SK-N-DZ (cell line): ENCODE results near the gene CCN2.

ENCODE experiments used
- DNase-seq: peaks from one replicate; pipeline ENCODE4 v3.0.0-alpha.2; 2015; ENCODE audit warnings: low spot score

CCN2 gene

DNA sequence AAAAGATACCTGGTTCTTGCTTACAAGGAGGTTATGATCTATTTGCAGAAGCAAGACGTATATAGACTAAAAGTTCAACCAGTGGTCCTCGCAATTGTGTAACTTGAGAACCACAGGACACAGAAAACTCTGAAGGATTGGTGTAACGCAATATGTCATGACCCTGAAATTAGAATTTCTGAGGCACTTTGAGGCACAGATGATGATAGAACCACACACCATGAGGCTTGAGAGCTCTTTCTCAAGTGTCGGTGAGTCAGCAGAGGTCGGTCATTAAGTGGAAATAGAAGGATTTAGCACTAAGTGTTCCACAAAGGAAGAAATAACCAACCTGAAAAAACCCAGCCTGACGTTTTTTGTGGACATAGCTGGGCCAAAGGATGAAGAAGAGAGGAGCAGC lies 15.3 kb upstream of the CCN2 start:
- DNase-seq, result no peak

GRCh38 chr6:131963063-131963462 lies 11.9 kb upstream of the CCN2 start:
- no peak for DNase-seq

GRCh38 chr6:131960371-131961133 lies 9.4 kb upstream of the CCN2 start:
- no peak for DNase-seq

DNA sequence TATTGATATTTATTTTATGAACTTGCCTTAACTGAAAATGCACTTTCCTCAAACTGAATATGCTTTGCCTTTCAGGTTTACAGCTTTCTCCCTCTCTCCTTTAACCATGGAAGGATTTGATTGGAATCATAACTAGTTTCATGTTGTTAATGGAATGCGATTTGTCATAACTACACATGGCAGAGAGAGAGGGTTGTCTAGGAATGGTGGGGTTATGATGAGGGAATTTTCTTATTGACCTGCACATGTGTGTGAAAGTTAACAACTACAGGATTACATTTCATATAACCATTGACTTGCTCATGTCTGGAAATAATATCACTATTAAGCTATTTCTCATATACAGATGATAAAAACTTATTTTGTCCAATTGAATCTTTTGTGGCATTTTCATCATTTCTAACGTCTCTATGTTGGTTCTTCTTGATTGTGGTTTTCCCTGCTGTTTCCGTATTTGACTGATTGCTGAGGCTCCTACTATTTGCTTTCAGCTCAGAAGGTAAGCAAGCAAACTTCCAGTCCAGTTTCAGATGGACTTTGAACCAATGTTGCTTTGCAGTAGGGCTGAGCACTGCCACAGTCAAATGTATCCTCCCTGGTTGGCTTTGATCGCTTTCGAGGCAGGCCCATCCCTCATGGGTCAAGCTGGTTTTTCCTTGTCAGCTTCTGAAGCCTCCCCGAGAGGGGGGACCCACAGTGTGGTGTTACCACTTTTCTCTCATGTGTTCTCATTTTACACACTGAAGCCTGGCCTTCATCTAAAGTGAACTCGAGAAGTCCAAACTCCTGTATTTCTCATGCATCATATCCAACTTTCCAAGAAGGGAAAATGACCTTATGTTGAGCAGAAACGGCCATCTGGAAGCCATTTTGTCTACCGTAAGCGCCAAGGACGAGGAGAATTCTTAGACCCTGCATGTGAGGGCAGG lies 7.6 kb upstream of the CCN2 start:
- no peak for DNase-seq

GRCh38 chr6:131958095-131958494 lies 6.9 kb upstream of the CCN2 start:
- DNase-seq, result no peak

DNA sequence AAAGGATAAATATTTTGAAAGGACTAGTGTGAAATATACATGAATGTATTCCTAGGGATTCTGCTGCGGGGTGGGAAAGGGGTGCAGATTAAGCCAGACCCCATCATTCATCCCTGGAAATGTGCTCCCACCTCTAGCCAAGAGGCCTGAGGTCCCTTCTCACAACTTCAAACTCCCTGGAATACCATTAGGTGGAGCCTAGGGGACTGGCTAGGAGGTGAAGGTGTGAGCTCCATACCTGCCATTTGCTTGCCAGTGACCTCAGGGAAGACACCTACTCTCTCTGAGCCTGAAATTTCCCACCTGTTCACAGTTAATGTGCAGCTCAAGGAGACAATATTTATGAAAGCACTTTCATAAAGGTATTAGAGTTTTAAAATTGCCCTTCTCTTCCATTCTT lies 4.7 kb upstream of the CCN2 start:
- DNase-seq, result no peak

- DNase-seq, result no peak
These were observed 4.0 kb upstream of the CCN2 start for GRCh38 chr6:131955192-131955591.

GRCh38 chr6:131954775-131955107 lies 3.6 kb upstream of the CCN2 start:
- no peak for DNase-seq

- DNase-seq, result no peak
These were observed 3.0 kb upstream of the CCN2 start for GRCh38 chr6:131954059-131954774.

DNA sequence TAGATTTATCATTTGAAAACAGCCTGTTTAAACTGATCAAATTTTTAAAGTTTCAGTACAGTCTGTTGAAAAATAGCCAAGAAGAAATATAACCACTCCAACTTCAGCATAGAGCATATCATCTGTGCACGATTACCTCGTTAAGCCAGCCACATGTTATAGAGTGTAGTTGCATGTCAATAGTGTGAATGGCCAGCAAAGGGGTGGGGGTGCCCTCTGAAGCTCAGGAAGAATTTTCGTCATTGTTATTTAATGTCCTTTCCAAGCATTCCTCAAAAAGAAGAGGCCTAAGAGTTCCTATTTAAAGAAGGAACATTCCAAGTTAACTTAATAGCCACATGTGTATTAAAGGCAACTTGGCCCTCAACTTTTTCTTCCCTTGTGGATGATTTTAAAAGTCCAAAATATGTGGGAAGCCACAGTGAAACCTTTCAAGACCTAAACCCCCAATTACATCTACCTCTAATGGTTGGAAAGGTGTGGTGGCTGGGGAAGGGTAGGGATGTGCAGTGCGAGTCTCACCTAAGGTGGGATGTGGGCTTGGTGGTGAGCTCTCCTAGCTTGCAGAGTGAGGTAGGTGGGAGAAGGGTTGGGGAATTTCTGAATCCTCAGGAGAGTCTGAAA lies 1.8 kb upstream of the CCN2 start:
- no peak for DNase-seq

DNA sequence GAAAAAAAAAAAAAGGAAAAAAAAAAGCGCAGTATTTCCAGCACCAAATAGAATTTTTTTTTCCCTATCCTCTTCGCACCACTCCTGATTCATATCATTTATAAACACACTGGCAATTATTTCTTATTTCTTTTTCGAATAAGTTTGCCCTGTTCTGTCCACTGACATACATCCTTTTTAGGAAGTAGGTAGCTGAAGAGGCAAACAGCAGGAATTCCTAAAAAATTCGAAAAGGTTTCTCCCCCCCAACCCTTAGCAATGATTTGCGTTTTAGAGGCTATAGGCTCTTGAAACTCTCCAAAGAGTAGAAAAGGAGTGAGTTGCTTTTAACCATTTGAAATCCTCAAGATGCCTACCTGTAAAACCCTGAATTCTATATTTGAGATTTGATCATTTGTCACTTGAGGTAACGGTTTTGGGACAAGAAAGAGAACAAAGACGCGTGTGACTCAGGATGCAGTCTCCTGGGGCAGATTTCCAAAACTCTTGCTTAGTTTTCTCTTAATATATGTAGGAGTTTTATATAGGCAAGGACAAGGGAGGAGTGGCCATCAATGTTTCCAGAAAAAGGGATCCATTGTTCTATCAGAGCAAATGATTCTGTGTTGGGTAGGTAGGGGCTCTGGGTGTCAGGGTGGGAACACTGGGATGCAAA lies 531 bp upstream of the CCN2 start:
- DNase-seq, result no peak

- DNase-seq, result peak; percentile 42
These were observed 1.0 kb downstream of the CCN2 start for GRCh38 chr6:131949909-131950766.

- DNase-seq, result no peak
These were observed 1.6 kb downstream of the CCN2 start for GRCh38 chr6:131949620-131949908.

DNA sequence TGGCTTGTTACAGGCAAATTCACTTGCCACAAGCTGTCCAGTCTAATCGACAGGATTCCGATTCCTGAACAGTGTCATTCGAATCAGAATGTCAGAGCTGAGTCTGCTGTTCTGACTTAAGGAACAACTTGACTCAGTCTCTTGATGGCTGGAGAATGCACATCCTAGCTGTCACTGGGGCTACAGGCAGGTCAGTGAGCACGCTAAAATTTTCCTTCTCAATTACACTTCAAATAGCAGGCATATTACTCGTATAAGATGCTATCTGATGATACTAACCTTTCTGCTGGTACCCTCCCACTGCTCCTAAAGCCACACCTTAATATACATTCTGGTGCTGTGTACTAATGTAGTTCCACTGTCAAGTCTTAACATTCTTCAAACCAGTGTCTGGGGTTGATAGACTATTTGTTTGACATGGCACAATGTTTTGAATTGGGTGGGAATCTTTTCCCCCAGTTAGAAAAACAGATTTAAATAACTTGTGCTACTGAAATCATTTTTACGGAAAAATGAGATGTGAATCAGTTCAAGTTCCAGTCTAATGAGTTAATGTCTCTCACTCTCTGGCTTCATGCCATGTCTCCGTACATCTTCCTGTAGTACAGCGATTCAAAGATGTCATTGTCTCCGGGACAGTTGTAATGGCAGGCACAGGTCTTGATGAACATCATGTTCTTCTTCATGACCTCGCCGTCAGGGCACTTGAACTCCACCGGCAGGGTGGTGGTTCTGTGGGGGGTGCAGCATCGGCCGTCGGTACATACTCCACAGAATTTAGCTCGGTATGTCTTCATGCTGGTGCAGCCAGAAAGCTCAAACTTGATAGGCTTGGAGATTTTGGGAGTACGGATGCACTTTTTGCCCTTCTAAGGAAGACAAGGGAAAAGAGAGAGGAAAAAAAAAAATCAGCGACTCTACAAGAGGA lies 2.2 kb downstream of the CCN2 start:
- DNase-seq, result no peak

- DNase-seq, result no peak
These were observed 3.0 kb downstream of the CCN2 start for GRCh38 chr6:131947986-131948661.

DNA sequence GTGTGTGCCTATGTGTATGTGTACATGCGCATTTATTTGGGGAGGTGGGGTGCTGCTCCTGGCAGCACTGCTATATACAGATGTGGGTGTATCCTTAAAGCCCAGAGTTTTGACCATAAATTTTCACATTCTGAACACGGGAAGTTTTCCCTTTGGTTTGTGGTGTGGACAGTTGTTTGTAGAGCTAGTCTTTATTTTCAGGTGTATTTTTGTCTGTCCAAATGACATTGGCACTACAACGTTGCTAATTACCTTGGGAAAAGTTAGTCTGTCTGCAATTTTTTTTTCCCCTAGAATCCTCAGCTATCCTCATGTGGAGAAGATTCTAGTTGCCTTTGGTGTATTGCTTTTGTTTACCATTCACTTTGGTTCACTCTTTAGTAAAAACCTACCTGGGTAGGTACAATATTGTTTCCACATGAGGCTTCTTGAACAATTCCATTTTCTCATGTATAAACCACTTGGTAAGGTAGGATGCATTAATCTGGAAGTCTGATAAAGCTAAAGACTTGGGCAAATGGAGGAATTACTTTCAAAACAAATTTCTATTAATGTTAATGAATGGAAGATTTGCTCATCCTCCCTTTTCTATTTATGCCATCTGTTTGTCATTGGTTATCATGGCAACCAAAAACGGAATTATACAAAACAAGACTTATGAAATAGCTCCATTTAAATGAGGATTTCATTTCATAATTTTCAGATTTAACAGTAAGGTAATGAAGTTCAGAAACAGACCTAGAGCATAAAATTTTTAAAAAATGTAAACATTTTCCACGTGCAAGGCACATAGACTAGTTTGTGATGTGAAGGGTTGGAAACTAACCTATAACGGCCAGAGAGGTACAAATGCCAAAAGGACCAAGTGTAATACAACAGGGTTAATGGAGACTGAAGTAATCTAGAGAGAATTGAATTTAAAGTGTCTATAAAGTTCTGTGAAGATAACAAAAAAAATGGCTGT lies 3.9 kb downstream of the CCN2 start:
- DNase-seq, result no peak

- DNase-seq, result no peak
These were observed 4.7 kb downstream of the CCN2 start for GRCh38 chr6:131946404-131946991.
